SK-N-SH (cell line): ENCODE results near the gene PTPRG.

ENCODE experiments used
- CTCF ChIP-seq: fragments of 200-600 bp; sonication (generic); IDR thresholded peaks from 2 replicates; pipeline ENCODE4 v1.6.1; 2017; ENCODE audit warnings: antibody characterized with exemption, mild to moderate bottlenecking, moderate library complexity
- EP300 ChIP-seq, 2 experiments: IDR thresholded peaks; 2 replicates each; pipeline versions ENCODE4 v1.4.0 to v1.6.1; 2012; ENCODE audit warnings: borderline replicate concordance in 1 of 2, low read depth in 1 of 2, low read length in 1 of 2
- EZH2phosphoT487 ChIP-seq: fragments of 200-600 bp; sonication (generic); IDR thresholded peaks from 2 replicates; pipeline ENCODE4 v1.6.1; 2017; ENCODE audit warnings: low read depth, mixed run types, mild to moderate bottlenecking, antibody characterized with exemption, moderate library complexity, borderline replicate concordance
- MAX ChIP-seq: IDR thresholded peaks from 2 replicates; pipeline ENCODE4 v1.4.0; 2012; ENCODE audit warnings: low read depth
- POLR2AphosphoS5 ChIP-seq: IDR thresholded peaks from 2 replicates; pipeline ENCODE4 v1.6.1; 2012; ENCODE audit warnings: low read depth, low read length
- RXRA ChIP-seq: IDR thresholded peaks from 2 replicates; pipeline ENCODE4 v1.4.0; 2012; ENCODE audit warnings: low read depth, mild to moderate bottlenecking, borderline replicate concordance
- SIN3A ChIP-seq: IDR thresholded peaks from 2 replicates; pipeline ENCODE4 v1.6.1; 2012; ENCODE audit warnings: low read depth, mild to moderate bottlenecking, low read length, moderate library complexity, borderline replicate concordance
- USF1 ChIP-seq: IDR thresholded peaks from 2 replicates; pipeline ENCODE4 v1.4.0; 2012; ENCODE audit warnings: low read depth, borderline replicate concordance

GRCh38 chr3:61884794-61885193 lies 323.4 kb downstream of the PTPRG start:
- no peak for TF ChIP-seq CTCF
- no peak for TF ChIP-seq USF1
- TF ChIP-seq POLR2AphosphoS5: no peak
- TF ChIP-seq SIN3A: no peak
- TF ChIP-seq MAX: no peak
- TF ChIP-seq RXRA: no peak
- TF ChIP-seq EP300 (IDR thresholded peaks at IDR 0.05; ENCODE audit: borderline replicate concordance in 1 of 2, low read depth in 1 of 2, low read length in 1 of 2): no peak
- TF ChIP-seq EZH2phosphoT487: no peak
